ENCODE results near the gene HMCN2. TPM values are rescaled to one million over a fixed set of nuclear protein-coding genes. Genes with fewer than 3 reads are reported as not detected.

Gene HMCN2
- total RNA-seq, 2 donors from 2014 or later, result 2.9 to 5.5 TPM

DNA sequence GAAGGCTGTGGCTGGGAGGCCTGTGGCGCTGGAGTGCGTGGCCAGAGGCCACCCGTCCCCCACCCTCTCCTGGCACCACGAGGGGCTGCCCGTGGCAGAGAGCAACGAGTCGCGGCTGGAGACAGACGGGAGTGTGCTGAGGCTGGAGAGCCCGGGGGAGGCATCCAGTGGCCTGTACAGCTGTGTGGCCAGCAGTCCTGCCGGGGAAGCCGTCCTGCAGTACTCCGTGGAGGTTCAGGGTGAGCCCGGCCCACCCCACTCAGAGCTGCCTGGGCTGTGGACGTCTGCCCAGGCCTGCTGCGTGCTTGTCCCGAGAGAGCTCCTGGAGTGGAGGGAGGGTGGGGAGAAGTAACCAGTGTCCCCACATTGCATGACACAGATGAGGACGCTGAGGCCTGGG is 89.2 kb downstream of the HMCN2 start:
- TF ChIP-seq POLR2AphosphoS5 (IDR thresholded peaks at IDR 0.05), result no peak
- no peak for TF ChIP-seq POLR2A (IDR thresholded peaks at IDR 0.05)
- TF ChIP-seq, protein P1, sequence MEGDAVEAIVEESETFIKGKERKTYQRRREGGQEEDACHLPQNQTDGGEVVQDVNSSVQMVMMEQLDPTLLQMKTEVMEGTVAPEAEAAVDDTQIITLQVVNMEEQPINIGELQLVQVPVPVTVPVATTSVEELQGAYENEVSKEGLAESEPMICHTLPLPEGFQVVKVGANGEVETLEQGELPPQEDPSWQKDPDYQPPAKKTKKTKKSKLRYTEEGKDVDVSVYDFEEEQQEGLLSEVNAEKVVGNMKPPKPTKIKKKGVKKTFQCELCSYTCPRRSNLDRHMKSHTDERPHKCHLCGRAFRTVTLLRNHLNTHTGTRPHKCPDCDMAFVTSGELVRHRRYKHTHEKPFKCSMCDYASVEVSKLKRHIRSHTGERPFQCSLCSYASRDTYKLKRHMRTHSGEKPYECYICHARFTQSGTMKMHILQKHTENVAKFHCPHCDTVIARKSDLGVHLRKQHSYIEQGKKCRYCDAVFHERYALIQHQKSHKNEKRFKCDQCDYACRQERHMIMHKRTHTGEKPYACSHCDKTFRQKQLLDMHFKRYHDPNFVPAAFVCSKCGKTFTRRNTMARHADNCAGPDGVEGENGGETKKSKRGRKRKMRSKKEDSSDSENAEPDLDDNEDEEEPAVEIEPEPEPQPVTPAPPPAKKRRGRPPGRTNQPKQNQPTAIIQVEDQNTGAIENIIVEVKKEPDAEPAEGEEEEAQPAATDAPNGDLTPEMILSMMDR (IDR thresholded peaks at IDR 0.05), result no peak
- no peaks in the 10 kb centered on the region for H3K9me3 ChIP-seq
- WGBS, result 66% methylated on average over 16 of the region's 18 CpGs
- no peak overlapping the region for H3K4me3 ChIP-seq
- no peaks in the 10 kb centered on the region for H3K4me1 ChIP-seq (replicated peaks)
- no peak for DNase-seq (ENCODE audit: low spot score)
- intact Hi-C loops (cut with DNase I), result no loop called here
- H3K27ac ChIP-seq, result no peak overlapping the region
- H3K27me3 ChIP-seq (replicated peaks; ENCODE audit: insufficient read depth), result no peaks in the 10 kb centered on the region
- no peaks in the 10 kb centered on the region for H3K36me3 ChIP-seq

DNA sequence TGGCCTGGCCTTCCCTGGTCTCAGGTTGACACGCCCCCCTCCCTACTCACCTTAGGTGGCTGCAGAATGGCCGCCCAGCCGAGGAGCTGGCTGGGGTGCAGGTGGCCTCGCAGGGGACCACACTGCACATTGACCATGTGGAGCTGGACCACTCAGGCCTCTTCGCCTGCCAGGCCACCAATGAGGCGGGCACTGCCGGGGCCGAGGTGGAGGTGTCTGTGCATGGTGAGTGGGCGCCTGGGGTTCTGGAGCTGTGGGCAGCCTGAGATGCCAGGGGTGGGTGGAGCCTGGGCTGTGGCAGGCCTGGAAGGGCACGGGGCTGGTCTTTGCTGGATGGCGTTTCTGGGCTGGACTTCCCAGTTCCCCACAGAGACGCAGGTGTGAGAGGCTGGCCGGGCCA is 90.5 kb downstream of the HMCN2 start:
- H3K9me3 ChIP-seq, result no peaks in the 10 kb centered on the region
- TF ChIP-seq, protein P1 (IDR thresholded peaks at IDR 0.05), result no peak
- TF ChIP-seq POLR2A (IDR thresholded peaks at IDR 0.05), result no peak
- TF ChIP-seq POLR2AphosphoS5 (IDR thresholded peaks at IDR 0.05), result no peak
- H3K27ac ChIP-seq, result no peak overlapping the region
- DNase-seq (ENCODE audit: low spot score), result no peak
- no peaks in the 10 kb centered on the region for H3K4me1 ChIP-seq (replicated peaks)
- H3K27me3 ChIP-seq (replicated peaks; ENCODE audit: insufficient read depth), result no peaks in the 10 kb centered on the region
- 89% methylated on average over 13 of the region's 13 CpGs for WGBS
- no peak overlapping the region for H3K4me3 ChIP-seq
- intact Hi-C loops (cut with DNase I), result no loop called here
- H3K36me3 ChIP-seq, result no peaks in the 10 kb centered on the region

DNA sequence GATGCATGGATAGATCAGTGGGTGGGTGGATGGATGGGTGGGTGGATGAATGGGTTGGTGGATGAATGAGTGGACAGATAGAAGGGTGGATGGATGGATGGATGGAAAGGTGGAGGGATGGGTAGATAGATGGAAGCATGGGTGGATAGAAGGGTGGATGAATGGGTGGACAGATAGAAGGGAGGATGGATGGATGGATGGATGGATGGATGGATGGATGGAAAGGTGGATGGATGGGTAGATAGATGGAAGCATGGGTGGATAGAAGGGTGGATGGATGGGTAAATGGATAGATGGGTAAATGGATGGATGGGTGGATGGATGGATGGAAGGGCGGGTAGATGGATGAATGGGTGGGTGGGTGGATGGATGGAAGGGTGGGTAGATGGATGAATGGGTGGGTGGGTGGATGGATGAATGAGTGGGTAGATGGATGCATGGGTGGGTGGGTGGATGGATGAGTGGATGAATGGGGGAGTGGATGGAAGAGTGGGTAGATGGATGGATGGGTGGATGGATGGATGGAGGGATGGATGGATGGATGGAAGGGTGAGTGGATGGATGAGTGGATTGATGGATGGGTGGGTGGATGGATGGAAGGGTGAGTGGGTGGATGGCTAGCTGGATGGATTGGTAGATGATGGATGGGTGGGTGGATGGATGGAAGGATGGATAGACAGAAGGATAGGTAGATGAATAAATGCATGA is 91.5 kb downstream of the HMCN2 start:
- TF ChIP-seq, protein P1 (IDR thresholded peaks at IDR 0.05), result no peak
- TF ChIP-seq POLR2A (IDR thresholded peaks at IDR 0.05), result no peak
- TF ChIP-seq POLR2AphosphoS5 (IDR thresholded peaks at IDR 0.05), result no peak
- intact Hi-C loops (cut with DNase I), result no loop called here
- Histone ChIP-seq H3K9me3 (no peaks in the 10 kb centered on the region), H3K27ac (no peak overlapping the region), H3K36me3 (no peaks in the 10 kb centered on the region), H3K4me3 (no peak overlapping the region), H3K4me1 (replicated peaks) (no peaks in the 10 kb centered on the region), H3K27me3 (replicated peaks; ENCODE audit: insufficient read depth) (no peaks in the 10 kb centered on the region)
- DNase-seq (ENCODE audit: low spot score), result no peak
- WGBS, result 89% methylated on average over 1 of the region's 1 CpG

DNA sequence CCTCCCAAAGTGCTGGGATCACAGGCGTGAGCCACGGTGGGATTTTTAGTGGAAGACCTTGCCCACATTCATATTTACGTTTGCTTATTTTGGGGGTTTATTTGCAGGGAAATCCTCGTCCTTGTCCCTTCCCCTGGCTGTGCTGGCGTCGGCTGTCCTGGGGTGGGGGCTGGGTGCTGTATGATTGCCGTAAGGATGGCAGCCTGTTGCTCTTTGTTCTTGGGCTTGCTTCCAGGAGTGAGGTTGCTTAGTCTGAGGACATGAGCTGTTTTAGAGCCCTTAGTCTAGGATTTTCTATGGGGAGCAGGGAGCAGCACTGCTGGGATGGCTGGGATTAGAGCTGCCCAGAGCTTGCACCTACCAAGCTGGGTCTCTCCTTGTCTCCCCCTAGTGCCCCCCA is 93.4 kb downstream of the HMCN2 start:
- Histone ChIP-seq H3K4me1 (replicated peaks) (no peaks in the 10 kb centered on the region), H3K9me3 (no peaks in the 10 kb centered on the region), H3K27me3 (replicated peaks; ENCODE audit: insufficient read depth) (no peaks in the 10 kb centered on the region), H3K27ac (no peak overlapping the region), H3K36me3 (no peaks in the 10 kb centered on the region), H3K4me3 (no peak overlapping the region)
- no peak for DNase-seq (ENCODE audit: low spot score)
- 64% methylated on average over 7 of the region's 7 CpGs for WGBS
- TF ChIP-seq, protein P1 (IDR thresholded peaks at IDR 0.05), result no peak
- TF ChIP-seq POLR2AphosphoS5 (IDR thresholded peaks at IDR 0.05) (no peak), POLR2A (IDR thresholded peaks at IDR 0.05) (no peak)
- intact Hi-C loops (cut with DNase I), result no loop called here

DNA sequence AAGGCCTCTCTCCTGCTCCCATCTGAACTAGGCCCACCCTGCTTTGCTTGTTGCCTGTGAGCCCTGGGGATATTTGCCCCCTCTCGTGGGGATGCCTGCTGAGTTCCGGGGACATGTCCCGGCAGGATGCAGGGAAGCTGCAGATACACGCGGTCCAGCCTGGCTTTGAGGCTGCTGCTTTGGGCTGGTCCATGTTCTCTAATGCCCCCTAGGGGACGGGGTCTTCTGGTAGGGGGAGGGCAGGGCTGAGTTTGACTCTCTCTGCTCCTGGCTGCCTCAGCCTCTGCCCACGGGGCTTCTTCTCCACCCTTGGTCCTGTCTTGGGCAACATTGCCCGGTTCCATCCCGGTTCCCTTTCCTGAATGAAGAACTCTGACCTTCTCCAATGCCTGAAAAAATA is 94.3 kb downstream of the HMCN2 start:
- no peak overlapping the region for H3K27ac ChIP-seq
- H3K36me3 ChIP-seq, result no peaks in the 10 kb centered on the region
- H3K27me3 ChIP-seq (replicated peaks; ENCODE audit: insufficient read depth), result no peaks in the 10 kb centered on the region
- intact Hi-C loops (cut with DNase I), result no loop called here
- H3K4me1 ChIP-seq (replicated peaks), result no peaks in the 10 kb centered on the region
- WGBS, result 50% methylated on average over 9 of the region's 9 CpGs
- no peak overlapping the region for H3K4me3 ChIP-seq
- no peak for TF ChIP-seq POLR2A (IDR thresholded peaks at IDR 0.05)
- TF ChIP-seq POLR2AphosphoS5 (IDR thresholded peaks at IDR 0.05), result no peak
- TF ChIP-seq, protein P1 (IDR thresholded peaks at IDR 0.05), result no peak
- no peak for DNase-seq (ENCODE audit: low spot score)
- H3K9me3 ChIP-seq, result no peaks in the 10 kb centered on the region

Measured in prostate gland (tissue), 2 donors.